Left kidney (tissue), 8 donors: ENCODE results near the gene FARSA. TPM values are rescaled to one million over a fixed set of nuclear protein-coding genes. Genes with fewer than 3 reads are reported as not detected.
"Not testable (repeated sequence)": the region's sequence is repeated elsewhere in the genome, so short reads cannot be mapped to it uniquely, and the experiment has no call there.

Experiments used
- DNase-seq: peaks from one replicate; pipeline ENCODE4 v3.0.0-alpha.2; 2013
- long read RNA-seq, 8 donors: transcript quantifications; one replicate each; lab custom pipeline, GENCODE V29; 2026
- polyA plus RNA-seq: library from polyadenylated mRNA; unstranded; fragments of 120-200 nt; gene quantifications from one replicate; pipeline ENCODE4 v1.2.1, GENCODE V29; 2013; ENCODE audit not compliant: insufficient read length

The FARSA gene
- polyA plus RNA-seq = 41.5 TPM
- long read RNA-seq, donor 1, transcript FARSA-201 (13 exons, 1,814 nt) = major isoform, 15 of 1,587 reads
- long read RNA-seq, donor 1, partial matches to known transcripts = 1,137 of 1,587 reads
- long read RNA-seq, donor 1, other reads (novel, unspliced or antisense) = 433 of 1,587 reads
- long read RNA-seq, donor 2, transcript FARSA-201 (13 exons, 1,814 nt) = major isoform, 12 of 817 reads
- long read RNA-seq, donor 2, partial matches to known transcripts = 543 of 817 reads
- long read RNA-seq, donor 2, other reads (novel, unspliced or antisense) = 262 of 817 reads
- long read RNA-seq, donor 3, transcript FARSA-201 (13 exons, 1,814 nt) = major isoform, 13 of 19 reads
- long read RNA-seq, donor 3, partial matches to known transcripts = 0 of 19 reads
- long read RNA-seq, donor 3, other reads (novel, unspliced or antisense) = 0 of 19 reads
- long read RNA-seq, donor 4, partial matches to known transcripts = 0 of 1 reads
- long read RNA-seq, donor 4, other reads (novel, unspliced or antisense) = 0 of 1 reads
- long read RNA-seq, donor 5, transcript FARSA-201 (13 exons, 1,814 nt) = major isoform, 27 of 49 reads
- long read RNA-seq, donor 5, partial matches to known transcripts = 20 of 49 reads
- long read RNA-seq, donor 5, other reads (novel, unspliced or antisense) = 0 of 49 reads
- long read RNA-seq, donor 6, transcript FARSA-201 (13 exons, 1,814 nt) = major isoform, 15 of 17 reads
- long read RNA-seq, donor 6, partial matches to known transcripts = 0 of 17 reads
- long read RNA-seq, donor 6, other reads (novel, unspliced or antisense) = 0 of 17 reads
- long read RNA-seq, donor 7, transcript FARSA-206 (3 exons, 521 nt) = minor isoform, 5 of 3,001 reads
- long read RNA-seq, donor 7, transcript FARSA-201 (13 exons, 1,814 nt) = major isoform, 28 of 3,001 reads
- long read RNA-seq, donor 7, partial matches to known transcripts = 2,420 of 3,001 reads
- long read RNA-seq, donor 7, other reads (novel, unspliced or antisense) = 548 of 3,001 reads
- long read RNA-seq, donor 8, transcript FARSA-201 (13 exons, 1,814 nt) = major isoform, 9 of 9 reads
- long read RNA-seq, donor 8, partial matches to known transcripts = 0 of 9 reads
- long read RNA-seq, donor 8, other reads (novel, unspliced or antisense) = 0 of 9 reads

DNA sequence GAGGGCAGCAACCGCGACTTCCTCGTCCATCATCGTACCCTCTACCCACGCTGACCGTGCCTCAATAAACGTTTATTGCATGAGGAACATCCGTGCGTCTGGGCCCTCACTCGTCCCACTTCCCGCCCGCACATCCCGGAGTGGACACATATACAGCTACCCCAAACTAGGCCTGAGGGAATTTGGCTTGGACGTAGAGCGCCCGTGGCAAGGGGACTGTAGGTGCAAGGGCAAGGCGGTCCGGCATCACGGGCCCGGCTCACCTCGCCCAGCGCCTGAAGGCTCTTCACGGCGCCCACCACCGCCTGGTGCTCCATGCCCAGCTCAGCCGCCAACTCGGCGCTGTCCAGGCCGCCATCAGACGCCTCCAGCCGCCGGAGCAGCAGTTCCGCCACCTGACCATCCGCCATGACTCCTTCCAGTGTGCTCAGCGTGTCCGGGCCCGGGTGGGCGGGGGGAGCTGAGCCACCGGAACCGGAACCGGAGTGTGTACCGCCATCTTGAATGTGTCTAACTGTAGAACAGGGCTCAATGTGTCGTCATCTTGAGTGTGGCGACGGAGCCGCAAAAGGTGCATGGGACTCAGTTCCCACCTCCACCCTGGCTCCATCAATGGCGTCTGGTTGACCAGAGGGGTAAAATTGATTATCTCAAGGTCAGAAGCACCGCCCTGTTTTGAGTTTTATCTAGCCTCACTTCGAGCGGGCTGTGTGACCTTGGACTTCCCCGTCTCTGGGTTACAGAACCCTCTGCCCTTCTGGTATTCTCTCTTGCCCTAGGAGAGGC is at the start of gene FARSA:
TSS of gene FARSA (minus strand) at position 425 of the 786 bp plus-strand sequence. CDS start at position 410, 15 bp downstream.
- peak; percentile 91 for DNase-seq

DNA sequence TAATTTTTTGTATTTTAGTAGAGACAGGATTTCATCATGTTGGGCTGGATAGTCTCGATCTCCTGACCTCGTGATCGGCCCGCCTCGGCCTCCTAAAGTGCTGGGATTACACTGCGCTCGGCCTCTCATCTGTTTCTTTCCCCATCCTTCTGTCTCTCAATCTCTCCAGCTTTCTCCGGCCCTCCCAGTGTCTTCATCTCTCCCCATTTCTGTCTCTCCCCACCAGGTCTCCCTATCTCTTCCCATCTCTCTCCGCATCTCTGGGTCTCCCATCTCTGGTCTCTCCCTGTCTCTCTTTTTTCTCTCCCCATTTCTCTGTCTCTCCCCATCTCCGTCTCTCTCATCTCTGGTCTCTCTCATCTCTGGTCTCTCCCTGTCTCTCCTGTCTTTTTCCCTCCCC is 49.6 kb upstream of the FARSA start:
- no peak for DNase-seq

DNA sequence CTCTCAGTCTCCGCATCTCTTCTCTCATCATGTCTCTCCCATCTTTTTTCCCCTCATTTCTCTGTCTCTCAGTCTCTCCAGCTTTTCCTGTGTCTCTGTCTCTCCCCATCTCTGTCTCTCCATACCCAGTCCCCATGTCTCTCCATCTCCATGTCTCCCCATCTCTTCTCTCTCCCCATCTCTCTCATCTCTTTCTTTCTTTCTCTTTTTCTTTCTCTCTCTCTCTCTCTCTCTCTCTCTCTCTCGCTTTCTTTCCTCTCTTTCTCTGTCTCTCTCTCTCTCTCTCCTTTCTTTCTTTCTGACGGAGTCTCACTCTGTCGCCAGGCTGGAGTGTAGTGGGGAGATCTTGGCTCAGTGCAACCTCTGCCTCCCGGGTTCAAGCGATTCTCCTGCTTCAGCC is 49.1 kb upstream of the FARSA start:
- DNase-seq = no peak

DNA sequence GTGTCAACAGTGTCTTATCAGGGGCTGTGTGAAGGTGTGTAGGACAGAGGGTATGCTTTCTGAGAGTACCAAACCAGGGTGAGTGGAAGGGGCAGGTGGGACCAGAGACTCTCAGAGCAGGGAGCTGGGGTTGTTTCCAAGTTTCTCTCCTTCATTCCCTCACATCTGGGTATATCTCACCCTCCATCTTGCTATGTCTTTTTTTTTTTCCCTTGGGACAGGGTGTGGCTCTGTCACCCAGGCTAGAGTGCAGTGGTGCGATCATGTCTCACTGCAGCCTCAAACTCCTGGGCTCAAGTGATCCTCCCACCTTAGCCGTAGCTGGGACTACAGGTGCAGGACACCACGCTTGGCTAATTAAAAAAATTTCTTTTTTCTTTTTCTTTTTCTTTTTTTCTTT is 46.5 kb upstream of the FARSA start:
- DNase-seq = no peak

DNA sequence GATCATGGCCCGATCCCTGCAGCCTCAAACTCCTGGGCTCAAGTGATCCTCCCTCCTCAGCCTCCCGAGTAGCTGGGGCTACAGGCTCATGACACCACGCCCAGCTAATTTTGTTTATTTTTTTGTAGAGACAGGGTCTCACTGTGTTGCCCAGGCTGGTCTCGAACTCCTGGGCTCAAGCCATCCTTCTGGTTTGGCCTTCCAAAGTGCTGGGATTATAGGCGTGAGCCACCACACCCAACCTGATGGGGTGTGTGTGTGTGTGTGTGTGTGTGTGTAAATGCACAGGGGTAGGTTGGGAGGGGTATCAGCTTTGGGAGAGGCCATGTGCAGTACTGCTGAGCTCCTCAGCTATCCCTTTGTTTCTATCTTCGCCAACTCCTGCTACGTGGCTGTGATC is 42.6 kb upstream of the FARSA start:
- not testable (repeated sequence) for DNase-seq

DNA sequence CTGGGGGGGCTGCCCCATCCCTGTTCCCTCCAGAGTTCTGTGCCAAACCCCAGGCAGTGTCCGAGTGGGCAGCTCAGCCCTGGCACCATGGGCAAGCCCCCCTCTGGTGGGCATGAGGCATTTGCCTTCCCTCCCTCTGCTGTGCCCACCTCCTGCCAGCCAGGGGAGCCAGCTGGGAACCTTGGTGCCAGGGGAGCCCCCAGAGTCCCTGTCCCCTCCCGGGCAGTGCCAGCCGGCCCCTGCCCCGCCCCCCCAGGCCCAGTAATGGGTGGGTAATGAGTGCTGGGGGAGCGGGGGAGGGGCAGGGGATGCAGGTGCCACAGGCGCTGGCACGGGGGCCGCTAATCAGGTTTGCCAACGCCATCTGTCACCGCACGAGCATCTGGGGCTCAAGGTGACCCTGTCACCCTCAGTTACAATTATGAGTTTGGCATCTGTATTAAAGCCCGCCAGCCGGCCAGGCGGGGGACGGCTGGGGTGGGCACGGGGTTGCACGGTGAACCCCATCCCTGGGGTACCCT is 41.8 kb upstream of the FARSA start:
- no peak for DNase-seq

DNA sequence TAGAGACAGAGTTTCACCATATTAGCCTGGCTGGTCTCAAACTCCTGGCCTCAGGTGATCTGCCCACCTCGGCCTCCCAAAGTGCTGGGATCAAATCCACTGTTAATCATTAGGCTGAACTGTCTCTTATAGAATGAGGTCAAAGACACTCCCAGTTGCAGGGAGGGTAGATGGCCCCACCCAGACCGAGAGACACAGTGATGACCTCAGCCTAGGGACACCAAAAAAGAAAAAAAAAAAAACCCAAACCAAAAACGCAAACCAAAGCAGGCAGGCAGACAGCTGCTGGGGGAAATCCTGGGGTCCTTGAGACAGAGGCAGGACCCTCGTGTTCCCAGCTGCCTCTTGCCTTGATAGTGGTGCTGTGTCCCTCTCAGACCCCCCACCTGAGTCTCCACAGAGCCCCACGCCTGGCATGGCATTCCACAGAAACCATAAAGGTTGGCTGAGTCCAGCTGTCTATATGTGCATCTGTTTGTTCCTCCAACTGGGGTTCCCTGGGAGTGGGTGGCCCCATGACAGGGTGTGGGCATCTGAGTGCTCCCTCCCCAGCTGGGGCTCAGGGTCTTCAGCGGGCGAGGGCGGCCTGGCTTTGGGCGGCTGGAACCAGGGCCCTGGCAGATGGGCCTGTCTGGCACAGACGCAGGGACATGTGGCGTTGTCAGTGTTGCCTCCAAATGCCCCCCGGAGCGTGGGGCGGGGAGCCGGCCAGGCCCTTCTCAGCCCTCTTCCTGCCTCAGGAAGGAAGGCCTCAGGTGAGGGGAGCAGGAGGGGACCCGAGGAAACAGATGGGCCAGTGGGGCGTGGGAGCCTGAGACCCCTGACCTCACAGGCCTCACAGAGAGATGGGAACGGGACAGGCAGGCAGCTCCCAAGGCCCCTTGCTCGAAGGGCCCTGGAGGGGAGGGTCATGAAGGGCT is 41.0 kb upstream of the FARSA start:
- DNase-seq = no peak

DNA sequence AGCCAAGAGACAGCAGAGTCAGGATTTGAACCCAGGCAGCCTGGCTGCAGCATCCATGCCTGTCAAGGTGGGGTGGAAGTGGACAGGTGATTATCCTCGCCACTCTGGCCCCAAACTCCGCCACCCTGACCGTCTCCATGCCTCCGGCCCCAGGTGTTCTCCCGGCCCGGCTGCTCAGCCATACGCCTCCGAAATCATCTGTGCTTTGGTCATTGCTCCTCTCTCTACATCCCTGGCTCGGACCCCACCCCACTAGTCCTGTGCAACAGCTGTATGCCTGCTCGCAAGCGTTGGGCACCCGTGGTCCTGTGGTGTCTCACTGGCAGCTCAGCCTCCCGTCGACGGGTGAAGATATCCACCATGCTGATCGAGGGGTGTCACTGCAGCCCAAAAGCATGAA is 39.7 kb upstream of the FARSA start:
- DNase-seq = no peak

DNA sequence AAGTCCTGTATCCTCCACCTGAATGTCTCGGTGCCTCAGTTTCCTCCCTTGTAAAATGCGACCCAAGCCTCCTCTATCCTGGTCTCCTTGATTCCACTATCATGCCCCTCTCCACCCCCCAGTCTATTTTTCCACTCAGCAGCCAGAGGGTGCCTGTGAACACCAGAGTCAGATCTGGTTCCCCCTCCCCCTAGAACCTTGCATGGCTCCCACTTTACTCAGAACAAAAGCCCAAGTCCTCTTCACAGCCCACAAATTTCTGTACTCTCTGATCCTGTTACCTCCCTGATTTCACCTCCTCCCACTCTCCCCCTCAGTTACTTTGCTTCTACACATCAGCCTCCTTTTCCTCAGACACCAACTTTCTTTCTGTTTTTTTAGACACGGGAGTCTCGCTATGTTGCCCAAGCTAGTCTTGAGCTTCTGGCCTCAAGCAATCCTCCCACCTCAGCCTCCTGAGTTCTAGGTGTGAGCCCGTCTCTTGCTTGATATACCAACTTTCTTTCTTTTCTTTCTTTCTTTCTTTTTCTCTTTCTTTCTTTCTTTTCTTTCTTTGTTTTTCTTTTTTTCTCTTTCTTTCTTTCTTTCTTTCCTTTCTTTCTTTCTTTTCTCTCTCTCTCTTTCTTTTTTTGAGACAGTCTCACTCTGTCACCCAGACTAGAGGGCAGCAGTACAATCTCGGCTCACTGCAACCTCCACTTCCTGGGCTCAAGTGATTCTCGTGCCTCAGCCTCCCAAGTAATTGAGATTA is 36.7 kb upstream of the FARSA start:
- DNase-seq = no peak

DNA sequence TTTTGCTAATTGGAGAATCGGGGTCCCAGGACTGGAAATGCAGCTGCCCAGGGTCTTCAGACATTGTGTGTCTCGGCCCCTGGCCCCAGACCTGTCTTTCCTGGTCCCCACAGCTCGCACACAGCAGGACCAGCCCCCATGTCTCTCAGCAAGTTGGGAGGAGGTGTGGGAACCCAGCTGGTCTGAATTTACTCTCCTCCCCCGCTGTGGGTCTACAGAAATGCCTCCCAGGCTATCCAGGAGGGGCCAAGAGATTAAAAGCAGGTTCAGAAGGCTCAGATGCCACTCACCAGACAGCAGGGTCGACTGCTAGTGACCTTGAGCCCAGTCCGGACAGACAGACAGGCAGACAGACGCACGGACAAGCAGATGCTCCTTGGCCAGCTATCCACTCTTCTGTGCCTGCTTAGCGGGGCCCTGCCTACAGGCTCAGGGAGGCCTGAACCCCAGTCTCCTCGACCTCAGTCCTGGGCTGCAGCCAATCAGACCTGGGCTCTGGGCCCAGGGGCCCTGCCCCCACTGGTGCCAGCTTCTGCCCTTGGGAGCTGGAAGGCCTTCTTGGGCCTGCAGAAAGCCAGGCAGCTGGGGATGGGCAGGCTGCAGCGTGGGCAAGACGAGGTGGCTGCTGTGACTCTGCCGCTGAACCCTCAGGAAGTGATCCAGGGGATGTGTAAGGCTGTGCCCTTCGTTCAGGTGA is 35.9 kb upstream of the FARSA start, which contains the start of gene DAND5:
TSS of gene DAND5 (plus strand) at position 285 of the 697 bp plus-strand sequence. CDS start at position 370, 85 bp downstream.
- no peak for DNase-seq

DNA sequence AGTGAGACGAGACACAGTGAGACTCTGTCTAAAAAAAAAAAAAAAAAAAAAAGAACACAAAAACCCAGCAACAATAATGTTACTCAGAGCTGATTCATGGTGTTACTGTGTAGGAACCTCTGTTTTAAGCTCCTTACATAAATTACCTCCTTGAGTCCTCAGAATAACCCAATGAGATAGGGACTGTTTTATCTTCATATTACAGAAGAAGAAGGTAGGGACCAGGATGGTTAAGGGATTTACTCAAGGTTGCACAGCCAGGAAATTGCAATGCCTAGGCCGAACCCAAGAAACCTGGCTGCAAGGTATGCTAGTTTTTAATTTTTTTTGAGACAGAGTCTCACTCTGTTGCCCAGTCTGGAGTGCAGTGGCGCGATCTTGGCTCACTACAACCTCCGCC is 34.4 kb upstream of the FARSA start:
- DNase-seq = no peak

DNA sequence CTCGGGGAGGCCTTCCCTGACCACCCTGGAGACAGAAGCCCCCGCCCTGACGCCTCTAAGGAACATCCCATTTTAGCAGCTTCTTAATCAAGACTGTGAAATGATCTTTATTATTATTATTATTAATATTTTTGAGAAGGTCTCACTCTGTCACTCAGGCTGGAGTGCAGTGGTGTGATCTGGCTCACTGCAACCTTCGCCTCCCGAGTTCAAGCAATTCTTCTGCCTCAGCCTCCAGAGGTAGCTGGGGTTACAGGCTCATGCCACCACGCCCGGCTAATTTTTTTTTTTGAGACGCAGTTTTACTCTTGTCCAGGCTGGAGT is 32.3 kb upstream of the FARSA start:
- DNase-seq = no peak

DNA sequence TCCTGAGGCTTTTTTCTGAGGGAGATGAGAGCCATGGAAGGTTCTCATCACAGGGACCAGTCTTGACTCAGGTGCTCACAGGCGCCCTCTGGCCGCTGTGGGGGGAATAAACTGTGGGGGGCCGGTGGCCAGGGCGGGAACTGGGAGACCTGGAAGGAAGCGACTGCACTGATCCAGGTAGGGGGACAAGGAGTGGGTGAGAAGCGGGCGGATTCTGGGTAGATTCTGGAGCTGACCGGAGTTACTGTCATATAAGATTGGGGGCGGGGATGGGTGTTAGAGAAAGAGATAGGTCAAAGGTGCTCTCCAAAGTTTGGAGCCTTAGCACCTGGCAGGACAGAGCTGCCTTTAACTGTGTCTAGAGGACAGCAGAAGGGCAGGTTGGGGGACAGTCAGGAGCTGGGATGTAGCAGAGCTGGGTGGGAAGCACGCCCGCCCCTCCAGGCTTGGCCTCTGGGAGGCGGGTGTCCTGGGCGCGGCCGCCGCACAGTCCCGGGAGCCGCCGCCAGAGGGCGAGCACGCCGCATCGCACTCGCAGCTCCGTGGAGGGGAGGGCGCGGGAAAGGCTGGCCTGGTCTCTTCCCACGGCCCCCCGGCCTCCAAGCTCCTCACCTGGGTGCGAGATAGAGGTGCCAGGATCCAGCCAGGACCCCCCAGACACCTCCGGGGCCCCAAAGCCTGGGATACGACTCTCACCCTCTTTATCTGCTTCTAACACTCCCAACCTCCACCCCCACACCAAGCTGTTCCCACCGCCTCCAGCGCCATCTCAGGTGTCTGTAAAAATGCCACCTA is 31.7 kb upstream of the FARSA start:
- peak; percentile 62 for DNase-seq

DNA sequence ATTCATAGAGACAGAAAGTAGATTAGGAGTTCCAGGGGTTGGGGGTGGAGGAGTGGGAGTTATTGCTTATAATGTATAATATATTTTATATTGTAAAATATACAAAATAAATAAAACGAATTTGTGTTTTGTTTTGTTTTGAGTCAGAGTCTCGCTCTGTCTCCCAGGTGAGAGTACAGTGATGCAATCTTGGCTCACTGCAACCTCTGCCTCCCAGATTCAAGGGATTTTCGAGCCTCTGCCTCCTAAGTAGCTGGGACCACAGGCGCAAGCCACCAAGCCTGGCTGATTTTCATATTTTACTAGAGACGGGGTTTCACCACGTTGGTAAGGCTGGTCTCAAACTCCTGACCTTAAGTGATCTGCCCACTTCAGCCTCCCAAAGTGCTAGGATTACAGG is 26.0 kb upstream of the FARSA start:
- DNase-seq = no peak

DNA sequence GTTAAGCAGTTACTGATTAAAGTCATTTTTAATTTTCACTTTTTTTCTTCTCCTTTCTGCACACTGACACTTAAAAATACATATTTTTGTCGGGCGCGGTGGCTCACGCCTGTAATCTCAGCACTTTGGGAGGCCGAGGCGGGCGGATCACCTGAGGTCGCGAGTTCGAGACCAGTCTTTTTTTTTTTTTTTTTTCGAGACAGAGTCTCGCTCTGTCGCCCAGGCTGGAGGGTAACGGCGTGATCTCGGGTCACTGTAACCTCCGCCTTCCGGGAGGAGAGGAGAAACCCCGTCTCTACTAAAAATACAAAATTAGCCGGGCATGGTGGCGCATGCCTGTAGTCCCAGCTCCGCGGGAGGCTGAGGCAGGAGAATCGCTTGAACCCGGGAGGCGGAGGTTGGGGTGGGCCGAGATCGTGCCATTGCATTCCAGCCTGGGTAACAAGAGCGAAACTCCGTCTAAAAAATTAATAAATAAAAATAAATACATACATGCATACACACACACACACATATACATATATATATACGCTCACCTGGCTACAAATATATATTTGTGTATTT is 24.0 kb upstream of the FARSA start:
- DNase-seq = not testable (repeated sequence)

DNA sequence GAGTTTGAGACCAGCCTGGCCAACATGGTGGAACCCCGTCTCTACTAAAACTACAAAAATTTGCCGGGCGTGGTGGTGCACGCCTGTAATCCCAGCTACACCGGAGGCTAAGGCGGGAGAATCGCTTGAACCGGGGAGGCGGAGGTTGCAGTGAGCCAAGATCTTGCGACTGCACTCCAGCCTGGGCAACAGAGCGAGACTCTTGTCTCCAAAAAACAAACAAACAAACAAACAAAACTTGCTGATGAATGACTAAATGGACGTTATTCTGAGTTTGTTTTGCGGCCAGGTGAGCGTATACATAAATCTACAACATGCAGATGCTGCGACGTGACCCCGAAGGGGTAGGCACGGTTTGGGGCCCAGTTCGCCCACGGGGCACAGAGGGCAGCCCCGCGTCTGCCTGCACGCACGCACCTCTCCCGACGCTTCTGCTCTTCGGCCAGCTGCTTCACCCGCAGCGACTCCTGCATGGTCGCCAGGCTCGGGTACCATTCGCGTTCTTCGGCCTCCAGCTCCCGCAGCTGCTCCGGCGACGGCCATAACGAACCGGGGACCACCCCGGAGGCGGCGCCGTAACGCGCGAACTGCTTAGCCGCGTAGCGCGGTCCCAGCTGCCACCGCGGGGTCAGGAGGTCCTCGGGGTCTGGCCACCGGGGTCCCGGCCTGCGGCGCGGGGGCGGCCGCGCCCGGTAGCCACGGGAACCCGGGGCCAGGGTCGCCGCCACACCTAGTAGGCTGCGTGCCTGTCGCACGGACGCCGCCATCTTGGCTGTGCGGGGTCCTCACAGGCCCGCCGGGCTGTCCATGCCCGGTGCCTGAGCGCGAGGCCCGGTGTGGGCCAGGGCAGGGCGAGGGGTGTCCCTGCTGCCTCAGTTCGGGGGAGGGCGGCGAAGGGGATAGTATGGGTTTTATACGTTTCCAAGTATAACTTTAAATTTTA is 23.2 kb upstream of the FARSA start, which contains the start of gene GADD45GIP1:
TSS of gene GADD45GIP1 (minus strand) at position 778 of the 943 bp plus-strand sequence. CDS start at position 767, 11 bp downstream.
- DNase-seq = peak; percentile 74
